Left lung (tissue), 14 donors: Measurements from ENCODE around the gene ARID5A. TPM values are rescaled to one million over a fixed set of nuclear protein-coding genes. Genes with fewer than 3 reads are reported as not detected.
A peak's percentile ranks its signal among the peaks of the same experiment; 100 is the strongest.

ENCODE experiments used
- ATAC-seq: fragments of 200-7000 bp; cut with Tn5 transposase; one replicate; pipeline ENCODE4 v1.9.1; 2020; ENCODE audit warnings: moderate library complexity
- DNase-seq, 4 donors: peaks; one replicate each; pipeline ENCODE4 v3.0.0-alpha.2; 2013 to 2020
- H3K27ac ChIP-seq, 2 donors: fragments of 200-600 bp; sonication (generic) in 1 of 2; one replicate each; pipeline versions ENCODE4 v1.5.0 to v1.8.0; 2020 to 2021
- H3K27me3 ChIP-seq, 2 donors: fragments of 200-600 bp; sonication (generic) in 1 of 2; one replicate each; pipeline versions ENCODE4 v1.5.0 to v1.8.0; 2020 to 2021
- H3K36me3 ChIP-seq, 2 donors: fragments of 200-600 bp; sonication (generic) in 1 of 2; one replicate each; pipeline versions ENCODE4 v1.5.0 to v1.8.0; 2020 to 2021
- H3K4me1 ChIP-seq, 2 donors: fragments of 200-600 bp; one replicate each; pipeline ENCODE4 v1.8.0; 2021
- H3K4me3 ChIP-seq, 2 donors: fragments of 200-600 bp; sonication (generic) in 1 of 2; one replicate each; pipeline versions ENCODE4 v1.5.0 to v1.8.0; 2020 to 2021; ENCODE audit warnings: mild to moderate bottlenecking in 1 of 2
- H3K9me3 ChIP-seq, 2 donors: fragments of 200-600 bp; sonication (generic) in 1 of 2; one replicate each; pipeline versions ENCODE4 v1.5.0 to v1.8.0; 2020 to 2021
- CTCF ChIP-seq, 2 donors: fragments of 200-600 bp; sonication (generic) in 1 of 2; IDR thresholded peaks; one replicate each; pipeline versions ENCODE4 v1.5.0 to v1.8.0; 2021; ENCODE audit warnings: antibody characterized with exemption in 2 of 2
- intact Hi-C, 2 donors: fragments of 100-400 bp; cut with DNase I; formaldehyde crosslinking; loops; one replicate each; pipeline versions ENCODE4 v1.11.2 to v1.14.2; 2022
- long read RNA-seq, 12 donors: library from polyadenylated mRNA in 2 of 12; unstranded in 2 of 12; transcript quantifications; one replicate each; pipeline ENCODE4 v2.0.0 and lab custom pipeline, GENCODE V29; 2019 to 2026
- polyA plus RNA-seq, 6 donors: library from polyadenylated mRNA; unstranded; fragments of 120-200 nt; gene quantifications; one replicate each; pipeline ENCODE4 v1.2.1, GENCODE V29; 2013; ENCODE audit not compliant: insufficient read length in 6 of 6
- total RNA-seq, 2 donors: library from RNA; stranded (reverse); fragmentation: NEBNext Ultra II Directional; extraction: Animal tissue kit (Norgen Biotek cat#: 25700); gene quantifications; one replicate each; pipeline ENCODE4 v1.2.1, GENCODE V29; 2021
- donor health status: DM: no; HTN: yes; CAD: no.
- donor health status: DM: no; HTN: no; CAD: no.

The ARID5A gene
- total RNA-seq (10 to 100 TPM; 17.4 to 30.9 TPM), polyA plus RNA-seq (1 to 10 TPM; 6.6 to 8.4 (median 7.0) TPM)
- long read RNA-seq, donor 1, partial matches to known transcripts = 0 of 4 reads
- long read RNA-seq, donor 1, other reads (novel, unspliced or antisense) = 0 of 4 reads
- long read RNA-seq, donor 2, partial matches to known transcripts = 0 of 4 reads
- long read RNA-seq, donor 2, other reads (novel, unspliced or antisense) = 0 of 4 reads
- long read RNA-seq, donor 3, partial matches to known transcripts = 0 of 2 reads
- long read RNA-seq, donor 3, other reads (novel, unspliced or antisense) = 0 of 2 reads
- long read RNA-seq, donor 4, transcript ARID5A-201 (7 exons, 2,188 nt) = major isoform, 8 of 15 reads
- long read RNA-seq, donor 4, partial matches to known transcripts = 1 of 15 reads
- long read RNA-seq, donor 4, other reads (novel, unspliced or antisense) = 3 of 15 reads
- long read RNA-seq, donor 5, partial matches to known transcripts = 0 of 1 reads
- long read RNA-seq, donor 5, other reads (novel, unspliced or antisense) = 0 of 1 reads
- long read RNA-seq, donor 6, partial matches to known transcripts = 0 of 3 reads
- long read RNA-seq, donor 6, other reads (novel, unspliced or antisense) = 0 of 3 reads
- long read RNA-seq, donor 7, partial matches to known transcripts = 0 of 4 reads
- long read RNA-seq, donor 7, other reads (novel, unspliced or antisense) = 0 of 4 reads
- long read RNA-seq, donor 8, partial matches to known transcripts = 0 of 5 reads
- long read RNA-seq, donor 8, other reads (novel, unspliced or antisense) = 0 of 5 reads
- long read RNA-seq, donor 9 = 0 reads
- long read RNA-seq, donor 10, transcript ARID5A-201 (7 exons, 2,188 nt) = minor isoform, 7 of 22 reads
- long read RNA-seq, donor 10, transcript ARID5A-202 (6 exons, 2,038 nt) = major isoform, 10 of 22 reads
- long read RNA-seq, donor 10, partial matches to known transcripts = 1 of 22 reads
- long read RNA-seq, donor 10, other reads (novel, unspliced or antisense) = 3 of 22 reads
- long read RNA-seq, donor 11, transcript ARID5A-201 (7 exons, 2,188 nt) = major isoform, 5 of 5 reads
- long read RNA-seq, donor 11, partial matches to known transcripts = 0 of 5 reads
- long read RNA-seq, donor 11, other reads (novel, unspliced or antisense) = 0 of 5 reads
- long read RNA-seq, donor 12, partial matches to known transcripts = 0 of 2 reads
- long read RNA-seq, donor 12, other reads (novel, unspliced or antisense) = 0 of 2 reads

GRCh38 chr2:96536445-96537065 lies at the start of gene ARID5A:
Gene ARID5A, plus strand, starts transcription at chr2:96536752. Its CDS starts 75 bp downstream, at chr2:96536827.
- TF ChIP-seq CTCF (IDR thresholded peaks at IDR 0.05) = peak; percentile 40 to 76
- intact Hi-C loops = no loop called here
- peak; percentile 85 to 98 (median 95) for DNase-seq
- no peaks in the 10 kb centered on the region for H3K27me3 ChIP-seq
- no peaks in the 10 kb centered on the region for H3K9me3 ChIP-seq
- H3K36me3 ChIP-seq = peaks cover 0 to 8% of the 10 kb centered on the region in 2 donors
- H3K27ac ChIP-seq = peak within 1 kb of the TSS; percentile 96 to 99
- H3K4me3 ChIP-seq = peak within 1 kb of the TSS; percentile 73 to 87
- ATAC-seq = peak; percentile 81
- H3K4me1 ChIP-seq = peaks cover 40 to 89% of the 10 kb centered on the region in 2 donors

- H3K36me3 ChIP-seq = no peaks in the 10 kb centered on the region
- H3K27me3 ChIP-seq = no peaks in the 10 kb centered on the region
- peak overlapping the region in 1 of 2 donors; percentile 16 for H3K27ac ChIP-seq
- H3K4me3 ChIP-seq = no peak overlapping the region
- intact Hi-C loops = no loop called here
- no peak for DNase-seq
- ATAC-seq = no peak
- H3K4me1 ChIP-seq = peaks cover 0 to 24% of the 10 kb centered on the region in 2 donors
- H3K9me3 ChIP-seq = peaks cover 0 to 1% of the 10 kb centered on the region in 2 donors
- TF ChIP-seq CTCF (IDR thresholded peaks at IDR 0.05) = no peak
Observed at GRCh38 chr2:96489261-96489660, 47.3 kb upstream of the ARID5A start.

- Histone ChIP-seq H3K36me3 (no peaks in the 10 kb centered on the region), H3K4me3 (no peak overlapping the region), H3K27me3 (no peaks in the 10 kb centered on the region), H3K4me1 (peaks cover 0 to 24% of the 10 kb centered on the region in 2 donors), H3K27ac (peak overlapping the region in 1 of 2 donors; percentile 16), H3K9me3 (peaks cover 0 to 5% of the 10 kb centered on the region in 2 donors)
- ATAC-seq (peak; percentile 18), DNase-seq (no peak)
- intact Hi-C loops = no loop called here
- TF ChIP-seq CTCF (IDR thresholded peaks at IDR 0.05) = no peak
Observed at GRCh38 chr2:96489663-96490062, 46.9 kb upstream of the ARID5A start.

GRCh38 chr2:96491860-96492497 lies 44.6 kb upstream of the ARID5A start:
- H3K27ac ChIP-seq = no peak overlapping the region
- H3K4me1 ChIP-seq = peaks cover 0 to 6% of the 10 kb centered on the region in 2 donors
- H3K27me3 ChIP-seq = no peaks in the 10 kb centered on the region
- intact Hi-C loops = no loop called here
- ATAC-seq = no peak
- peaks cover 0 to 10% of the 10 kb centered on the region in 2 donors for H3K9me3 ChIP-seq
- no peaks in the 10 kb centered on the region for H3K36me3 ChIP-seq
- no peak for DNase-seq
- no peak overlapping the region for H3K4me3 ChIP-seq
- TF ChIP-seq CTCF (IDR thresholded peaks at IDR 0.05) = no peak
